ENCODE data around the gene NR2F1-AS1. TPM values are rescaled to one million over a fixed set of nuclear protein-coding genes. Genes with fewer than 3 reads are reported as not detected.
A peak's percentile ranks its signal among the peaks of the same experiment; 100 is the strongest.

Gene NR2F1-AS1
- total and polyA plus RNA-seq, 3 experiments from 2014 or later: not detected

DNA sequence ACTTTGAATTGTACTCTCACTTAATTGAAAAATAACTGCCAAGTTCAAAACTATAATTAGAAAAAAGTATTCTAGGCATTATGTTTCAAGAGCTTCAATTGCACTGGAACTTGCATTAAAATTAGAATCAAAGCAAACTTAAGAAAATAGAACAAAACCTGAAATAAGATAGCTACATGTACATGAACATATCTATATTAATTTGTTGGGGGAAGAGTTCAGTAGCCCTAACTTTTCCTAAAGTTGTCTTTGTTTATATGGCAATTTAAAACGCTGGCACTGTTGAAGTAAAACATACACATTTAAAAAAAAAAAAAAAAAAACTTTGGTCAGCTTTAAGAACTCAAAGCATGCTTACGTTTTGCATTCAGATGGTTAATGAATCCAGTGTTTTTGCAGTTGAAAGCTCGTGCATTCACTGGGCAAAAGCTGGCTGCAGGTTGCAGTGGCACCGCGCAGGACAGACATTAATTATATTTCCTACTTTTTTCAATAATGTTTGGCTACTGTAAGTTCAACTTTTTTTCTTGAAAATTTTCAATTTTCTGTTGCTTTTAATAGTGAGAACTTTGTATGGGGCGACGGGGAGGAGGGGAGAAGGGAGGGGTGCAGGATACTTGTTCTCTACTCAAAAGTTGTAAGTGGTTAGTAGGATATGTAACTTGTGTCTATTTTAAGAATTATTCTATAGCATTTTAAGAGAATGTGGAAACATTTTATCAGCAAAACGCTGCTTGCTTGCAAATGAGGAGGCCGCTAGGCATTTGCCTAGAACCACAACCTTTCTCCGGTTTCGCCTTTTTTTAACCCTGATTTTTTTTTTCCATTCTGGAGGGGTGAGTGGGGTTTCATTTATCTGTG lies 5.9 kb upstream of the NR2F1-AS1 start:
- Histone ChIP-seq H3K27me3 (ENCODE audit: insufficient read depth, low read length, poor library complexity, severe bottlenecking) (peaks cover 49% of the 10 kb centered on the region), H3K4me3 (ENCODE audit: low read length) (no peak overlapping the region), H3K4me1 (ENCODE audit: insufficient read depth, low read length) (peaks cover 5% of the 10 kb centered on the region), H3K9me3 (ENCODE audit: low read length) (no peaks in the 10 kb centered on the region), H3K27ac (ENCODE audit: low read depth, low read length) (no peak overlapping the region), H3K36me3 (ENCODE audit: insufficient read depth, low read length) (no peaks in the 10 kb centered on the region)
- Mint-ChIP-seq H3K9me3 (peaks cover 5 to 20% (median 10%) of the 10 kb centered on the region in 5 donors), H3K4me1 (peaks cover 18 to 26% (median 19%) of the 10 kb centered on the region in 3 donors), H3K27ac (peak overlapping the region in 2 of 8 donors; percentile 32 to 63), H3K36me3 (peaks cover 0 to 5% (median 4%) of the 10 kb centered on the region in 3 donors), H3K4me3 (peak overlapping the region in 3 of 7 donors; percentile 34 to 52 (median 44)), H3K27me3 (peaks cover 65 to 66% of the 10 kb centered on the region in 2 donors)
- CTCF ChIA-PET: interaction anchor here (1.5 kb wide), 1 partner anchor 20 kb away, joined by 5 read pairs; no protein-coding TSS in a partner anchor
- POLR2A ChIA-PET: interaction anchor here (0.6 kb wide), 1 partner anchor 10 kb away, joined by 4 read pairs; no protein-coding TSS in a partner anchor
- no peak for DNase-seq

- Histone ChIP-seq H3K4me3 (ENCODE audit: low read length) (no peak overlapping the region), H3K4me1 (ENCODE audit: insufficient read depth, low read length) (peaks cover 16% of the 10 kb centered on the region), H3K9me3 (ENCODE audit: low read length) (no peaks in the 10 kb centered on the region), H3K27ac (ENCODE audit: low read depth, low read length) (no peak overlapping the region), H3K36me3 (ENCODE audit: insufficient read depth, low read length) (no peaks in the 10 kb centered on the region), H3K27me3 (ENCODE audit: insufficient read depth, low read length, poor library complexity, severe bottlenecking) (peaks cover 55% of the 10 kb centered on the region)
- Mint-ChIP-seq H3K27me3 (peaks cover 56 to 59% of the 10 kb centered on the region in 2 donors), H3K36me3 (peaks cover 0 to 5% (median 4%) of the 10 kb centered on the region in 3 donors), H3K9me3 (peaks cover 5 to 20% (median 10%) of the 10 kb centered on the region in 5 donors), H3K4me3 (peak overlapping the region; percentile 54 to 80 (median 77)), H3K27ac (peak overlapping the region in 2 of 8 donors; percentile 29 to 32), H3K4me1 (peaks cover 19 to 28% (median 23%) of the 10 kb centered on the region in 3 donors)
- ChIA-PET POLR2A (no interaction called here), CTCF (interaction anchor here (1.5 kb wide), 1 partner anchor 21 kb away, joined by 5 read pairs; no protein-coding TSS in a partner anchor)
- no peak for DNase-seq
These were observed 4.9 kb upstream of the NR2F1-AS1 start for GRCh38 chr5:93585767-93586385.

DNA sequence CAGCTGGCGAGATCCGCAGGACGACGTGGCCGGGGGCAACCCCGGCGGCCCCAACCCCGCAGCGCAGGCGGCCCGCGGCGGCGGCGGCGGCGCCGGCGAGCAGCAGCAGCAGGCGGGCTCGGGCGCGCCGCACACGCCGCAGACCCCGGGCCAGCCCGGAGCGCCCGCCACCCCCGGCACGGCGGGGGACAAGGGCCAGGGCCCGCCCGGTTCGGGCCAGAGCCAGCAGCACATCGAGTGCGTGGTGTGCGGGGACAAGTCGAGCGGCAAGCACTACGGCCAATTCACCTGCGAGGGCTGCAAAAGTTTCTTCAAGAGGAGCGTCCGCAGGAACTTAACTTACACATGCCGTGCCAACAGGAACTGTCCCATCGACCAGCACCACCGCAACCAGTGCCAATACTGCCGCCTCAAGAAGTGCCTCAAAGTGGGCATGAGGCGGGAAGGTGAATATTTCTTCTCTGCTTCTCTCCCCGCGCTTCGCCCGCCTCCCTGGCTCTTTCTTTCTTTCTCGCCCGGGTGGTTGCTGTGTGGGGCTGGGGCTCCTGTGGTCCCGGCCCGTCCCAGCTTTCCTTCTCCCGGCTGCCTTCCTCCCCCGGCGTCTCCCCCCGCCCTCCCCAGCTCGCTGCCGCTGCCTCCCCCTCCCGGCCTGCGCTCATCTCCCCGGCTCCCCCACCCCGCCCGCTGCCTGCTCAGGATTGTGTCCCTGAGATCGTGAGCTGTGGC lies 4.2 kb upstream of the NR2F1-AS1 start:
- Mint-ChIP-seq H3K4me3 (peak overlapping the region; percentile 54 to 80 (median 77)), H3K36me3 (peaks cover 0 to 5% (median 4%) of the 10 kb centered on the region in 3 donors), H3K4me1 (peaks cover 26 to 35% (median 29%) of the 10 kb centered on the region in 3 donors), H3K27ac (no peak overlapping the region), H3K27me3 (peaks cover 55 to 59% of the 10 kb centered on the region in 2 donors), H3K9me3 (peaks cover 5 to 20% (median 10%) of the 10 kb centered on the region in 5 donors)
- no peak overlapping the region for H3K4me3 ChIP-seq (ENCODE audit: low read length)
- no peak overlapping the region for H3K27ac ChIP-seq (ENCODE audit: low read depth, low read length)
- H3K36me3 ChIP-seq (ENCODE audit: insufficient read depth, low read length): no peaks in the 10 kb centered on the region
- POLR2A ChIA-PET: no interaction called here
- peaks cover 23% of the 10 kb centered on the region for H3K4me1 ChIP-seq (ENCODE audit: insufficient read depth, low read length)
- CTCF ChIA-PET: interaction anchor here (1.5 kb wide), 1 partner anchor 22 kb away, joined by 5 read pairs; no protein-coding TSS in a partner anchor
- H3K9me3 ChIP-seq (ENCODE audit: low read length): no peaks in the 10 kb centered on the region
- H3K27me3 ChIP-seq (ENCODE audit: insufficient read depth, low read length, poor library complexity, severe bottlenecking): peaks cover 61% of the 10 kb centered on the region
- no peak for DNase-seq

DNA sequence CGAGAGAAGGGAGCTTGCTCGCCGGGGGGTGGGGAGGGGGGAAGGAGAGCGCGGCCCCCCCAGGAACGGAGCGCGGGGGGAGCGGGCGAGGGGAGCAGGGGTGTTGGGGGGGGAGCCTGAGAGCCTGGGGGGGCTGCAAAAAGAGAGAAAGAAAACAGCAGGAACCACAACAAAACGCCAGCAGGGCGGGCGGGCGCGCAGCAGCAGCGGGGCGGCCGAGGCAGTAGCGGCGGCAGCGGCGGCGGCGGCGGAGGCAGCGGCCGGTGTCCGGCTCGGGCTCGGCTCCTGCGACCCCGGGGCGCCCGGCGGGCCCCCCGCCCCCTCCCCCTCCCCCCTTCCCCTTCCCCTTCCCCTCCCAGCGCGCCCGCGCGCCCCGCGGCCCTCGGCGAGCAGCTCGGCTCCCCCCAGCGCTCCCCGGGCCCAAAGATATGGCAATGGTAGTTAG lies 3.6 kb upstream of the NR2F1-AS1 start:
- no peak for DNase-seq
- H3K4me3 ChIP-seq (ENCODE audit: low read length): no peak overlapping the region
- Mint-ChIP-seq H3K27ac (no peak overlapping the region), H3K27me3 (peaks cover 55 to 57% of the 10 kb centered on the region in 2 donors), H3K4me1 (peaks cover 29 to 41% (median 30%) of the 10 kb centered on the region in 3 donors), H3K4me3 (peak overlapping the region in 5 of 7 donors; percentile 15 to 69 (median 38)), H3K36me3 (peaks cover 0 to 5% (median 4%) of the 10 kb centered on the region in 3 donors), H3K9me3 (peaks cover 5 to 20% (median 10%) of the 10 kb centered on the region in 5 donors)
- H3K27ac ChIP-seq (ENCODE audit: low read depth, low read length): no peak overlapping the region
- H3K9me3 ChIP-seq (ENCODE audit: low read length): no peaks in the 10 kb centered on the region
- H3K4me1 ChIP-seq (ENCODE audit: insufficient read depth, low read length): peaks cover 29% of the 10 kb centered on the region
- POLR2A ChIA-PET: no interaction called here
- peaks cover 67% of the 10 kb centered on the region for H3K27me3 ChIP-seq (ENCODE audit: insufficient read depth, low read length, poor library complexity, severe bottlenecking)
- CTCF ChIA-PET: no interaction called here
- no peaks in the 10 kb centered on the region for H3K36me3 ChIP-seq (ENCODE audit: insufficient read depth, low read length)

- ChIA-PET CTCF (interaction anchor here (1.1 to 1.9 kb wide), 2 partner anchors 217 to 222 kb away, joined by 3 to 6 read pairs; no protein-coding TSS in a partner anchor), POLR2A (no interaction called here)
- H3K36me3 Mint-ChIP-seq: peaks cover 0 to 4% (median 4%) of the 10 kb centered on the region in 3 donors
- H3K4me3 Mint-ChIP-seq: peak overlapping the region in 4 of 7 donors; percentile 27 to 66 (median 32)
- H3K4me1 Mint-ChIP-seq: peaks cover 29 to 43% (median 29%) of the 10 kb centered on the region in 3 donors
- H3K9me3 Mint-ChIP-seq: peaks cover 3 to 19% (median 10%) of the 10 kb centered on the region in 5 donors
- H3K27me3 Mint-ChIP-seq: peaks cover 49 to 53% of the 10 kb centered on the region in 2 donors
- Histone ChIP-seq H3K4me3 (ENCODE audit: low read length) (no peak overlapping the region), H3K9me3 (ENCODE audit: low read length) (no peaks in the 10 kb centered on the region), H3K27me3 (ENCODE audit: insufficient read depth, low read length, poor library complexity, severe bottlenecking) (peaks cover 72% of the 10 kb centered on the region), H3K36me3 (ENCODE audit: insufficient read depth, low read length) (no peaks in the 10 kb centered on the region), H3K27ac (ENCODE audit: low read depth, low read length) (no peak overlapping the region), H3K4me1 (ENCODE audit: insufficient read depth, low read length) (peaks cover 32% of the 10 kb centered on the region)
- peak in 1 of 5 donors; percentile 40 for DNase-seq
- H3K27ac Mint-ChIP-seq: peak overlapping the region in 1 of 8 donors; percentile 17
These were observed 3.0 kb upstream of the NR2F1-AS1 start for GRCh38 chr5:93583768-93584595.

DNA sequence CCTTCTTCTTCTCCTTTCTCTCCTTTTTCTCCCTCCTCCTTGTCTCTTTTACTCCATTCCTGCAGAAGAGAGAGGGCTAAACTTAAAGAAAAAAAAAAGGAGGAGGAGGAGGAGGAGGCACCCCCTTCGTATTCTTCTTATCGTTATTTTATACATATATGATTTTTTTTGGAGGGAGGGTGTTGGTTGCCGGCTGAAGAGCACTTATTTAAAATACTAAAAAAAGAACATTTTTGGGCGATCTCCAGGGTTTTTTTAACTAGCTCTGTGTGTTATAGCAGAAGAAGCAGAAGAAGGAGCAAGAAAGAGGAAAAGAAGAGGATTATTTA lies 2.4 kb upstream of the NR2F1-AS1 start:
- ChIA-PET CTCF (interaction anchor here (1.1 to 1.9 kb wide), 2 partner anchors 218 to 223 kb away, joined by 3 to 6 read pairs; no protein-coding TSS in a partner anchor), POLR2A (no interaction called here)
- peaks cover 49 to 54% of the 10 kb centered on the region in 2 donors for H3K27me3 Mint-ChIP-seq
- peaks cover 0 to 15% (median 8%) of the 10 kb centered on the region in 5 donors for H3K9me3 Mint-ChIP-seq
- no peaks in the 10 kb centered on the region for H3K9me3 ChIP-seq (ENCODE audit: low read length)
- no peaks in the 10 kb centered on the region for H3K36me3 ChIP-seq (ENCODE audit: insufficient read depth, low read length)
- H3K27ac ChIP-seq (ENCODE audit: low read depth, low read length): no peak overlapping the region
- H3K36me3 Mint-ChIP-seq: peaks cover 0 to 3% (median 0%) of the 10 kb centered on the region in 3 donors
- H3K4me3 Mint-ChIP-seq: no peak overlapping the region
- peaks cover 25 to 44% (median 29%) of the 10 kb centered on the region in 3 donors for H3K4me1 Mint-ChIP-seq
- H3K4me3 ChIP-seq (ENCODE audit: low read length): no peak overlapping the region
- DNase-seq: no peak
- no peak overlapping the region for H3K27ac Mint-ChIP-seq
- H3K4me1 ChIP-seq (ENCODE audit: insufficient read depth, low read length): peaks cover 36% of the 10 kb centered on the region
- H3K27me3 ChIP-seq (ENCODE audit: insufficient read depth, low read length, poor library complexity, severe bottlenecking): peaks cover 73% of the 10 kb centered on the region
